Stomach (tissue), 9 donors: Measurements from ENCODE around the gene SSTR1. TPM values are rescaled to one million over a fixed set of nuclear protein-coding genes. Genes with fewer than 3 reads are reported as not detected.

Source experiments
- DNase-seq, 2 donors: peaks; one replicate each; pipeline versions ENCODE4 v3.0.0 to v3.0.0-alpha.2; 2013 to 2019
- H3K27ac ChIP-seq, 5 donors: fragments of 200-600 bp in 4 of 5; sonication (generic) in 4 of 5; one replicate each; pipeline ENCODE4 v1.5.1; 2013 to 2019; ENCODE audit warnings: mild to moderate bottlenecking in 1 of 5, moderate library complexity in 1 of 5
- H3K27me3 ChIP-seq, 3 donors: fragments of 200-600 bp; sonication (generic); one replicate each; pipeline ENCODE4 v1.5.1; 2017 to 2019; ENCODE audit warnings: mixed run types in 1 of 3
- H3K36me3 ChIP-seq, 4 donors: fragments of 200-600 bp; sonication (generic); 1 replicate in 3 of 4; 2 replicates in 1 of 4; pipeline ENCODE4 v1.5.1; 2016 to 2019
- H3K4me1 ChIP-seq, 4 donors: fragments of 200-600 bp; sonication (generic); one replicate each; pipeline ENCODE4 v1.5.1; 2016 to 2019
- H3K4me3 ChIP-seq, 4 donors: fragments of 200-600 bp; sonication (generic) in 3 of 4; one replicate each; pipeline ENCODE4 v1.5.1; 2016 to 2019; ENCODE audit warnings: mild to moderate bottlenecking in 1 of 4
- H3K9me3 ChIP-seq, 4 donors: fragments of 200-600 bp; sonication (generic); one replicate each; pipeline ENCODE4 v1.5.1; 2016 to 2019
- EP300 ChIP-seq: sonication (generic); formaldehyde crosslinking; IDR thresholded peaks from one replicate; pipeline ENCODE4 v1.6.1; 2017; ENCODE audit warnings: antibody characterized with exemption
- POLR2A ChIP-seq, 4 donors: fragments of 450-650 bp; IDR thresholded peaks; one replicate each; pipeline ENCODE4 v1.6.1; 2016; ENCODE audit warnings: antibody characterized with exemption in 4 of 4, control low read depth in 2 of 4, mild to moderate bottlenecking in 1 of 4, moderate library complexity in 1 of 4
- POLR2AphosphoS5 ChIP-seq, 3 donors: sonication (generic); formaldehyde crosslinking; IDR thresholded peaks; one replicate each; pipeline ENCODE4 v1.6.1; 2016; ENCODE audit warnings: antibody characterized with exemption in 3 of 3
- WGBS, 5 donors: extraction: QIAGEN DNeasy Blood & Tissue Kit in 3 of 5; methylation state at CpG; one replicate each; pipeline versions ENCODE4 v1.1.5 to v1.1.7; 2013 to 2018; 5-methylcytosine and 5-hydroxymethylcytosine counted together
- intact Hi-C: fragments of 100-400 bp; cut with DNase I; formaldehyde crosslinking; loops from one replicate; pipeline ENCODE4 v1.15.1; 2023; ENCODE audit warnings: low total_unique reads
- polyA plus RNA-seq, 3 donors: library from polyadenylated mRNA; stranded (reverse); fragments of 200-250 nt; gene quantifications; one replicate each; pipeline ENCODE4 v1.2.3, GENCODE V29; 2013
- total RNA-seq, 5 donors: library from RNA; depleted of rRNA; stranded (reverse); fragments of >200 nt; gene quantifications; one replicate each; pipeline versions ENCODE4 v1.1.0 to v1.2.3, GENCODE V29; 2014 to 2016
- TF ChIP-seq, protein P1 (sequence below), 7 experiments: fragments of 450-650 bp in 4 of 7; fragments of 200-600 bp in 3 of 7; sonication (generic) in 3 of 7; IDR thresholded peaks; one replicate each; pipeline ENCODE4 v1.5.1; 2016 to 2019; ENCODE audit warnings: antibody characterized with exemption in 7 of 7, control low read depth in 2 of 7, mild to moderate bottlenecking in 1 of 7
- donor health status: healthy with polysubstance abuse.
- donor health status: Bipolar disorder and iron deficiency.
- donor health status: healthy.

The SSTR1 gene
- total and polyA plus RNA-seq, 8 donors = 1.1 to 26.1 (median 12.7) TPM

DNA sequence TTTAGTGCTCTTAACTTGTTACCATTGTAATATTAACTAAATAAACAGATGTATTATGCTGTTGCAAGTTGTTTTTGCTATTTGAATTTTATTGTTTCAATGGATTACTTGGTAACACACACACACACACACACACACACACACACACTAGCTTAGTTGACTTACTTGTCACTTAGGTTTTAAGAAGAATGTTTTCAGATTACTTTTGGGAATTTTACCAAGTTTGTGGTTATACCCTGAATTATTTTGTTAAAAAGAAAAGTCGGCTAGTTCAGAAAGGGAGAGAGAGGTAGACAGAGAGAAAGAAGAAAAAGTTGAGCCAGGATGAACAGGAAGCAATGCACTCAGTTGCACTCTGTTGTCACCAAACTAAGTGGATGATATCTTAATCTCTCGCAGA is 5.3 kb downstream of the SSTR1 start:
- peaks cover 0 to 43% (median 14%) of the 10 kb centered on the region in 3 donors for H3K27me3 ChIP-seq
- intact Hi-C loops = no loop called here
- H3K9me3 ChIP-seq = no peaks in the 10 kb centered on the region
- H3K27ac ChIP-seq = no peak overlapping the region
- no peak for TF ChIP-seq POLR2A (IDR thresholded peaks at IDR 0.05)
- TF ChIP-seq, protein P1, sequence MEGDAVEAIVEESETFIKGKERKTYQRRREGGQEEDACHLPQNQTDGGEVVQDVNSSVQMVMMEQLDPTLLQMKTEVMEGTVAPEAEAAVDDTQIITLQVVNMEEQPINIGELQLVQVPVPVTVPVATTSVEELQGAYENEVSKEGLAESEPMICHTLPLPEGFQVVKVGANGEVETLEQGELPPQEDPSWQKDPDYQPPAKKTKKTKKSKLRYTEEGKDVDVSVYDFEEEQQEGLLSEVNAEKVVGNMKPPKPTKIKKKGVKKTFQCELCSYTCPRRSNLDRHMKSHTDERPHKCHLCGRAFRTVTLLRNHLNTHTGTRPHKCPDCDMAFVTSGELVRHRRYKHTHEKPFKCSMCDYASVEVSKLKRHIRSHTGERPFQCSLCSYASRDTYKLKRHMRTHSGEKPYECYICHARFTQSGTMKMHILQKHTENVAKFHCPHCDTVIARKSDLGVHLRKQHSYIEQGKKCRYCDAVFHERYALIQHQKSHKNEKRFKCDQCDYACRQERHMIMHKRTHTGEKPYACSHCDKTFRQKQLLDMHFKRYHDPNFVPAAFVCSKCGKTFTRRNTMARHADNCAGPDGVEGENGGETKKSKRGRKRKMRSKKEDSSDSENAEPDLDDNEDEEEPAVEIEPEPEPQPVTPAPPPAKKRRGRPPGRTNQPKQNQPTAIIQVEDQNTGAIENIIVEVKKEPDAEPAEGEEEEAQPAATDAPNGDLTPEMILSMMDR (IDR thresholded peaks at IDR 0.05) = no peak
- no peak for TF ChIP-seq EP300
- no peak for TF ChIP-seq POLR2AphosphoS5 (IDR thresholded peaks at IDR 0.05)
- H3K36me3 ChIP-seq = no peaks in the 10 kb centered on the region
- no peak for DNase-seq
- H3K4me3 ChIP-seq = no peak overlapping the region
- 74 to 91% (median 79%) methylated on average over 2 of the region's 2 CpGs for WGBS, 5 donors
- peaks cover 7 to 43% (median 38%) of the 10 kb centered on the region in 4 donors for H3K4me1 ChIP-seq

DNA sequence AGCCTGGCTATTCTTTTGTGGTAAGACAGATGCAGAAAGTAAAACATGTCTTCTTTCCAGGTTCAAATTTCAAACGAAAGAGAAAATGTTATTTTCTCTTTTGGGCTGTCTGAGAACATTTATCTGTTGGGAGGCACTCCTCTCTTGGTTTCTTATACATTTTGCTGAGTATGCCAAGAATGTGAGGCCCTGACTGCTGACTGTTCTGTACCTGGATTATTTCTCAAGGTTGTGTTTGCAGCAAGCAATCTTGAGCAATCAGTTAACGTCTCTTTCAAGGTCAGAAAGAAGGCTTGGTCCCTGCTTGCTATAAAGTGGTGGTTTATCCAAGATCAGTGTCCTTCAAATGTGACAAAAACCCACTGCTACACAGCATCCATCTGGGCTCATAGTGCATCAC is 9.8 kb downstream of the SSTR1 start:
- no peaks in the 10 kb centered on the region for H3K36me3 ChIP-seq
- 52 to 64% (median 58%) methylated on average over 2 of the region's 2 CpGs for WGBS, 5 donors
- no peaks in the 10 kb centered on the region for H3K27me3 ChIP-seq
- no peak overlapping the region for H3K4me3 ChIP-seq
- intact Hi-C loops = no loop called here
- H3K27ac ChIP-seq = no peak overlapping the region
- H3K4me1 ChIP-seq = no peaks in the 10 kb centered on the region
- TF ChIP-seq POLR2AphosphoS5 (IDR thresholded peaks at IDR 0.05) (no peak), POLR2A (IDR thresholded peaks at IDR 0.05) (no peak), EP300 (no peak)
- TF ChIP-seq, protein P1 (IDR thresholded peaks at IDR 0.05) = no peak
- no peaks in the 10 kb centered on the region for H3K9me3 ChIP-seq
- no peak for DNase-seq

DNA sequence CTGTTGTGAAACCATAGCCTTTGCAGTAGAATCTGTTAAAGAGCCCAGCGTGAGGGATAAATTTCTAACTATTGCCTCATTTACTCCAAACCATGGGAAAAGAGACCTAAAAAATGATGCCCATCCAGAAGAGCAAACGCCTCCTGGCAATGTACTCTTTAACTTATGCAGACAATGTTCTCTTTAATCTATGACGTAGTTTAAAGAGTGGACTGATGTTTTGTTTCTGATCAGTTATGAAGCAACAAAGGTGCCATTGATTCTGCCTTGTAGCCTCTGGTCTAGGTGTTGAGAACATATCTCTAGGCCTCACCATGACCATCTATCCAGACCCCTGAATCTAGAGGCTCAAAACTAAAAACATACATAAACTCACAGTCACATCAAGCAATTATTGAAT is 13.4 kb downstream of the SSTR1 start:
- no peak for TF ChIP-seq EP300
- no peak for TF ChIP-seq POLR2AphosphoS5 (IDR thresholded peaks at IDR 0.05)
- TF ChIP-seq, protein P1 (IDR thresholded peaks at IDR 0.05) = no peak
- no peak for TF ChIP-seq POLR2A (IDR thresholded peaks at IDR 0.05)
- no peak overlapping the region for H3K4me3 ChIP-seq
- H3K27ac ChIP-seq = no peak overlapping the region
- WGBS, 5 donors = 85 to 95% (median 93%) methylated on average over 3 of the region's 3 CpGs
- no peaks in the 10 kb centered on the region for H3K4me1 ChIP-seq
- intact Hi-C loops = no loop called here
- H3K27me3 ChIP-seq = no peaks in the 10 kb centered on the region
- no peaks in the 10 kb centered on the region for H3K9me3 ChIP-seq
- H3K36me3 ChIP-seq = no peaks in the 10 kb centered on the region
- no peak for DNase-seq

DNA sequence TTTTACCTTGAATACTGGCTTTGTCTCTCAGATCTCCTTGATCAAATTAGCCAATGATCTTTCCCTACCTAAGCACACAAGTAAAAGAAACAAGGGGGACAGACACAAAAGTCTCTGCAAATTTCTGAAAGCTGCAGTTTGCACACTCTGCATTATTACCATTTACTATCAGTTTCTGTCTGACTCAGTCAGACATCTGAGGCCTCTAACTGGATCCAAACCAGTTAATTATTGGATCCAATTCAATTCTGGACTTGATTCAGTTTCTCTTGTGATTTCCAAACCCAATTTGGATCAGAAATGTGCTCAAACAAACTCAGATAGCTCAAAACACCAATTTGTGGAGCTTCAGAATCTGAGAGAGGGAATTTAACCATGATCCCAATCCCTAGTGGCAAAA is 16.6 kb downstream of the SSTR1 start:
- H3K27ac ChIP-seq = no peak overlapping the region
- no peaks in the 10 kb centered on the region for H3K27me3 ChIP-seq
- no peaks in the 10 kb centered on the region for H3K9me3 ChIP-seq
- no peaks in the 10 kb centered on the region for H3K36me3 ChIP-seq
- H3K4me3 ChIP-seq = no peak overlapping the region
- intact Hi-C loops = no loop called here
- TF ChIP-seq POLR2AphosphoS5 (IDR thresholded peaks at IDR 0.05) (no peak), EP300 (no peak), POLR2A (IDR thresholded peaks at IDR 0.05) (no peak)
- TF ChIP-seq, protein P1 (IDR thresholded peaks at IDR 0.05) = no peak
- no peaks in the 10 kb centered on the region for H3K4me1 ChIP-seq
- DNase-seq = no peak
